ENCODE data around the gene C18orf54.

C18orf54 gene

GRCh38 chr18:54405290-54405689 lies 47.6 kb downstream of the C18orf54 start:
- Histone ChIP-seq H3K9me3 (ENCODE audit: control insufficient read depth, low read length) (no peaks in the 10 kb centered on the region), H3K27ac (ENCODE audit: low read length, poor library complexity, severe bottlenecking) (no peak overlapping the region), H2BK12ac (ENCODE audit: low read length in 2 of 2) (no peak overlapping the region), H3K79me1 (replicated peaks; ENCODE audit: low read length, poor library complexity, severe bottlenecking) (no peaks in the 10 kb centered on the region), H4K8ac (ENCODE audit: low read length) (no peak overlapping the region), H2BK120ac (ENCODE audit: low read depth, low read length) (no peak overlapping the region), H3K14ac (ENCODE audit: low read length in 2 of 2) (no peak overlapping the region), H3K36me3 (ENCODE audit: control insufficient read depth in 1 of 2, insufficient read depth in 2 of 2, low read depth in 1 of 2, low read length in 2 of 2) (no peaks in the 10 kb centered on the region), H2BK5ac (ENCODE audit: low read depth, low read length, poor library complexity, severe bottlenecking) (no peak overlapping the region), H2AK5ac (ENCODE audit: low read length, severe bottlenecking) (no peak overlapping the region), H3K4me3 (ENCODE audit: insufficient read depth in 1 of 2, low read depth in 1 of 2, low read length in 2 of 2) (no peak overlapping the region), H3K9ac (ENCODE audit: low read length) (no peak overlapping the region), H4K91ac (ENCODE audit: low read length) (no peak overlapping the region), H3K4me1 (ENCODE audit: control insufficient read depth, insufficient read depth, low read depth, low read length) (no peaks in the 10 kb centered on the region), H2BK15ac (ENCODE audit: low read depth, poor library complexity, severe bottlenecking) (no peak overlapping the region), H3K18ac (ENCODE audit: low read depth in 1 of 2, low read length in 2 of 2) (no peak overlapping the region), H3K27me3 (ENCODE audit: control insufficient read depth in 1 of 2, insufficient read depth in 1 of 2, low read length in 2 of 2) (no peaks in the 10 kb centered on the region), H2AFZ (ENCODE audit: low read depth, low read length) (no peak overlapping the region), H3K4ac (ENCODE audit: low read depth in 1 of 2, low read length in 2 of 2) (no peak overlapping the region), H3K4me2 (ENCODE audit: low read length, poor library complexity, severe bottlenecking) (no peak overlapping the region), H3K23ac (ENCODE audit: low read length in 2 of 2) (no peak overlapping the region)
- no peak for DNase-seq

DNA sequence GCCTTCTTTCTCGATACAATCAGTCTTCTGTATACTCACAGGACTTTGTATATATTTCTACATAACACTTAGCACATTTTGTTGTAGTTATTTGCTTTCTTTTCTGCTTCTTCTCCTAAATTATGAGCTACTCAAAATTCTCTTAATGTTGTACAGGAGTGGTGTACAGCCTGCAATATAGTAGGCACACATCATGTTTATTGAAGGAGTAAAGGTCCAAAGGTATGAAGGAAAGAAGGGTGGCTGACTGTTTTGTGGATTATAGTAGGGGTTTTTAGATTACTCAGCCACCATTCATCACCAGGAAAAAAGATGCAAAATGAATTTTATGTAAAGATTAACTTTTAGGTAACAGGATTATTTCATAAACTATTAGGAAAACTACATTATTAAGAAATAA lies 54.1 kb downstream of the C18orf54 start:
- Histone ChIP-seq H3K79me1 (replicated peaks; ENCODE audit: low read length, poor library complexity, severe bottlenecking) (no peaks in the 10 kb centered on the region), H2AFZ (ENCODE audit: low read depth, low read length) (no peak overlapping the region), H3K4me3 (ENCODE audit: insufficient read depth in 1 of 2, low read depth in 1 of 2, low read length in 2 of 2) (no peak overlapping the region), H3K27me3 (ENCODE audit: control insufficient read depth in 1 of 2, insufficient read depth in 1 of 2, low read length in 2 of 2) (peaks cover 0 to 6% of the 10 kb centered on the region in 2 experiments), H3K36me3 (ENCODE audit: control insufficient read depth in 1 of 2, insufficient read depth in 2 of 2, low read depth in 1 of 2, low read length in 2 of 2) (no peaks in the 10 kb centered on the region), H4K91ac (ENCODE audit: low read length) (no peak overlapping the region), H4K8ac (ENCODE audit: low read length) (no peak overlapping the region), H3K4me1 (ENCODE audit: control insufficient read depth, insufficient read depth, low read depth, low read length) (peaks cover 6% of the 10 kb centered on the region), H3K4me2 (ENCODE audit: low read length, poor library complexity, severe bottlenecking) (no peak overlapping the region), H3K9me3 (ENCODE audit: control insufficient read depth, low read length) (no peaks in the 10 kb centered on the region), H3K9ac (ENCODE audit: low read length) (no peak overlapping the region), H3K14ac (ENCODE audit: low read length in 2 of 2) (no peak overlapping the region), H3K18ac (ENCODE audit: low read depth in 1 of 2, low read length in 2 of 2) (no peak overlapping the region), H2AK5ac (ENCODE audit: low read length, severe bottlenecking) (no peak overlapping the region), H2BK15ac (ENCODE audit: low read depth, poor library complexity, severe bottlenecking) (no peak overlapping the region), H3K23ac (ENCODE audit: low read length in 2 of 2) (no peak overlapping the region), H2BK120ac (ENCODE audit: low read depth, low read length) (no peak overlapping the region), H2BK5ac (ENCODE audit: low read depth, low read length, poor library complexity, severe bottlenecking) (no peak overlapping the region), H2BK12ac (ENCODE audit: low read length in 2 of 2) (no peak overlapping the region), H3K27ac (ENCODE audit: low read length, poor library complexity, severe bottlenecking) (no peak overlapping the region), H3K4ac (ENCODE audit: low read depth in 1 of 2, low read length in 2 of 2) (no peak overlapping the region)
- DNase-seq = no peak
- WGBS = no CpG with 5 or more reads among the region's 1 CpG

DNA sequence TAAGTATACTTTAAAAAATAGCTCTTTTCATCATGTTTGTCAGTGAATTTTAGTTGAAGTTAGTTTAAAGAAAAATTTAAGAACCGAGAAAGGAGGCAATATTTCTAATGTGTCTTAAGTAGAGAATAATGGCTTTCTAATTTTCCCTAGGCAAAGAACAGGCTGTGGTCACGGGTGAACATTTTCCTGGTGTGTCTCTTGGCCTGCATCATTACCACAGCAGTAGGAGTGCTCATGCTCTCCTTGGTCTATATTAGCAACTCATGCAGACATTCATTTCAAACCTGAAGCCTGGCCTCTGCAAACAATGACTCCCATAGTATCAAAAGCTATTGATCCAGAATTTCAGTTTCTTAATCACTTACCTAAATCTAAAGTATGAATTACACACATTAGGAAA lies 57.4 kb downstream of the C18orf54 start:
- Histone ChIP-seq H3K4me3 (ENCODE audit: insufficient read depth in 1 of 2, low read depth in 1 of 2, low read length in 2 of 2) (no peak overlapping the region), H2BK5ac (ENCODE audit: low read depth, low read length, poor library complexity, severe bottlenecking) (no peak overlapping the region), H2BK12ac (ENCODE audit: low read length in 2 of 2) (no peak overlapping the region), H3K4me2 (ENCODE audit: low read length, poor library complexity, severe bottlenecking) (no peak overlapping the region), H2BK120ac (ENCODE audit: low read depth, low read length) (no peak overlapping the region), H3K18ac (ENCODE audit: low read depth in 1 of 2, low read length in 2 of 2) (no peak overlapping the region), H3K9ac (ENCODE audit: low read length) (no peak overlapping the region), H3K27me3 (ENCODE audit: control insufficient read depth in 1 of 2, insufficient read depth in 1 of 2, low read length in 2 of 2) (peaks cover 0 to 6% of the 10 kb centered on the region in 2 experiments), H3K4me1 (ENCODE audit: control insufficient read depth, insufficient read depth, low read depth, low read length) (peaks cover 8% of the 10 kb centered on the region), H3K9me3 (ENCODE audit: control insufficient read depth, low read length) (no peaks in the 10 kb centered on the region), H3K36me3 (ENCODE audit: control insufficient read depth in 1 of 2, insufficient read depth in 2 of 2, low read depth in 1 of 2, low read length in 2 of 2) (no peaks in the 10 kb centered on the region), H3K23ac (ENCODE audit: low read length in 2 of 2) (no peak overlapping the region), H3K4ac (ENCODE audit: low read depth in 1 of 2, low read length in 2 of 2) (no peak overlapping the region), H3K79me1 (replicated peaks; ENCODE audit: low read length, poor library complexity, severe bottlenecking) (no peaks in the 10 kb centered on the region), H3K14ac (ENCODE audit: low read length in 2 of 2) (no peak overlapping the region), H2AK5ac (ENCODE audit: low read length, severe bottlenecking) (no peak overlapping the region), H4K8ac (ENCODE audit: low read length) (no peak overlapping the region), H2AFZ (ENCODE audit: low read depth, low read length) (no peak overlapping the region), H2BK15ac (ENCODE audit: low read depth, poor library complexity, severe bottlenecking) (no peak overlapping the region), H3K27ac (ENCODE audit: low read length, poor library complexity, severe bottlenecking) (no peak overlapping the region), H4K91ac (ENCODE audit: low read length) (no peak overlapping the region)
- 100% methylated on average over 2 of the region's 2 CpGs for WGBS
- no peak for DNase-seq

- H3K9ac ChIP-seq (ENCODE audit: low read length) = peak overlapping the region; percentile 54
- no peak overlapping the region for H3K14ac ChIP-seq (ENCODE audit: low read length in 2 of 2)
- peaks cover 0 to 2% of the 10 kb centered on the region in 2 experiments for H3K27me3 ChIP-seq (ENCODE audit: control insufficient read depth in 1 of 2, insufficient read depth in 1 of 2, low read length in 2 of 2)
- peaks cover 6% of the 10 kb centered on the region for H3K4me1 ChIP-seq (ENCODE audit: control insufficient read depth, insufficient read depth, low read depth, low read length)
- H3K4ac ChIP-seq (ENCODE audit: low read depth in 1 of 2, low read length in 2 of 2) = no peak overlapping the region
- peak; percentile 43 for DNase-seq
- no peak overlapping the region for H2BK15ac ChIP-seq (ENCODE audit: low read depth, poor library complexity, severe bottlenecking)
- no peak overlapping the region for H2AFZ ChIP-seq (ENCODE audit: low read depth, low read length)
- H3K4me3 ChIP-seq (ENCODE audit: insufficient read depth in 1 of 2, low read depth in 1 of 2, low read length in 2 of 2) = peak overlapping the region in 1 of 2 experiments; percentile 24
- no peaks in the 10 kb centered on the region for H3K36me3 ChIP-seq (ENCODE audit: control insufficient read depth in 1 of 2, insufficient read depth in 2 of 2, low read depth in 1 of 2, low read length in 2 of 2)
- H2BK12ac ChIP-seq (ENCODE audit: low read length in 2 of 2) = no peak overlapping the region
- H2BK120ac ChIP-seq (ENCODE audit: low read depth, low read length) = no peak overlapping the region
- no peaks in the 10 kb centered on the region for H3K9me3 ChIP-seq (ENCODE audit: control insufficient read depth, low read length)
- no peak overlapping the region for H4K91ac ChIP-seq (ENCODE audit: low read length)
- H4K8ac ChIP-seq (ENCODE audit: low read length) = no peak overlapping the region
- H3K27ac ChIP-seq (ENCODE audit: low read length, poor library complexity, severe bottlenecking) = peak overlapping the region; percentile 88
- no peak overlapping the region for H2AK5ac ChIP-seq (ENCODE audit: low read length, severe bottlenecking)
- WGBS = 60% methylated on average over 1 of the region's 3 CpGs
- H3K4me2 ChIP-seq (ENCODE audit: low read length, poor library complexity, severe bottlenecking) = no peak overlapping the region
- H2BK5ac ChIP-seq (ENCODE audit: low read depth, low read length, poor library complexity, severe bottlenecking) = no peak overlapping the region
- H3K18ac ChIP-seq (ENCODE audit: low read depth in 1 of 2, low read length in 2 of 2) = no peak overlapping the region
- H3K79me1 ChIP-seq (replicated peaks; ENCODE audit: low read length, poor library complexity, severe bottlenecking) = no peaks in the 10 kb centered on the region
- no peak overlapping the region for H3K23ac ChIP-seq (ENCODE audit: low read length in 2 of 2)
Measured at GRCh38 chr18:54416436-54416835, 58.7 kb downstream of the C18orf54 start.

Data from mesenchymal stem cell (in vitro differentiated cells and primary cell).